UCSD-AML1 (cell line): Measurements from ENCODE around the gene PLPP2.
A peak's percentile ranks its signal among the peaks of the same experiment; 100 is the strongest.

Source experiments
- DNase-seq: peaks from one replicate; lab custom pipeline; 2025; ENCODE audit not compliant: unreplicated experiment; lab: John Stamatoyannopoulos, UW

The PLPP2 gene

GRCh38 chr19:294341-294945 is 3.2 kb upstream of the PLPP2 start:
- no peak for DNase-seq

- DNase-seq = no peak
Observed at GRCh38 chr19:293436-294110, 2.4 kb upstream of the PLPP2 start.

GRCh38 chr19:292951-293350 is 1.7 kb upstream of the PLPP2 start:
- DNase-seq = no peak

- DNase-seq = no peak
Observed at GRCh38 chr19:292281-292884, 1.2 kb upstream of the PLPP2 start.

GRCh38 chr19:291561-292280 is 518 bp upstream of the PLPP2 start:
- no peak for DNase-seq

- no peak for DNase-seq
Observed at GRCh38 chr19:290372-291005, 714 bp downstream of the PLPP2 start.

GRCh38 chr19:289651-290371 is 1.4 kb downstream of the PLPP2 start:
- no peak for DNase-seq

- no peak for DNase-seq
Observed at GRCh38 chr19:288911-289310, 2.3 kb downstream of the PLPP2 start.

GRCh38 chr19:287381-287871 is 3.8 kb downstream of the PLPP2 start:
- DNase-seq = no peak

GRCh38 chr19:283395-283794 is 7.8 kb downstream of the PLPP2 start:
- DNase-seq = no peak

- no peak for DNase-seq
Observed at GRCh38 chr19:282501-282900, 8.7 kb downstream of the PLPP2 start.

- DNase-seq = no peak
Observed at GRCh38 chr19:281992-282391, 9.2 kb downstream of the PLPP2 start.

GRCh38 chr19:281156-281853 is 9.9 kb downstream of the PLPP2 start:
- no peak for DNase-seq

- no peak for DNase-seq
Observed at GRCh38 chr19:280541-281009, 10.6 kb downstream of the PLPP2 start.

- DNase-seq = no peak
Observed at GRCh38 chr19:279656-280055, 11.5 kb downstream of the PLPP2 start.

- DNase-seq = no peak
Observed at GRCh38 chr19:279231-279630, 12.0 kb downstream of the PLPP2 start.

- DNase-seq = peak; percentile 21
Observed at GRCh38 chr19:277581-278165, 13.5 kb downstream of the PLPP2 start.

GRCh38 chr19:277131-277530 is 14.1 kb downstream of the PLPP2 start:
- DNase-seq = no peak

- DNase-seq = no peak
Observed at GRCh38 chr19:275958-276646, 15.1 kb downstream of the PLPP2 start.
